ENCODE data around the gene ZNF697. TPM values are rescaled to one million over a fixed set of nuclear protein-coding genes. Genes with fewer than 3 reads are reported as not detected.
A peak's percentile ranks its signal among the peaks of the same experiment; 100 is the strongest.

Gene ZNF697
- total and polyA plus RNA-seq, 9 of the 15 experiments (the other 6 are each of a cell fraction or from before 2014, with no cell fraction given): 2.1 to 13.6 (median 8.3) TPM

DNA sequence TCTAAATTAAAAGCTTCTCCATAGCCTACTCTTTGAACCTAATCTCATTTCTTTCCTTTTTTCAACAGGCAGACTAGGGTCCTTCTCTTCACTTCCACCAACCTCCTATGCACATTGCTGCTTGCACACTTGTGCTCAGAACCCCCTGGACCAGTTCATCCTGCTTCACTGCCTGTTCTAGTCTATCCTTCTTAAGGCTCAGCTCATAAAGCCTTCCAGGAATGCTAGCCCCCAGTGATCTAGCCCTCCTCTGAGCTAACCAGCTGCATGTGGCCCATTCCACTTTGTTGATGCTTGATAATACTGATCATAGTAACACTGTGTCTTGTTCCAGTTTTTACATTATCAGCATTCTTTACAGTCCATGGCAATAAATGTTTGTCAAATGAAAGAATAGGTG is 40.7 kb upstream of the ZNF697 start:
- H2AFZ ChIP-seq (ENCODE audit: low read depth, low read length): no peak overlapping the region
- no peak overlapping the region for H3K4me3 ChIP-seq
- no TSS peak for BruUV-seq (replicated peaks)
- H3K36me3 ChIP-seq (ENCODE audit: control insufficient read depth, insufficient read depth, low read length): no peaks in the 10 kb centered on the region
- H3K27me3 ChIP-seq (ENCODE audit: control insufficient read depth in 2 of 2, insufficient read depth in 2 of 2, low read length in 2 of 2): peaks cover 0 to 5% of the 10 kb centered on the region in 2 experiments; a peak in 1 of 5 replicates
- intact Hi-C loops (cut with micrococcal nuclease): no loop called here
- H3K79me2 ChIP-seq (ENCODE audit: control insufficient read depth, insufficient read depth, low read length): no peaks in the 10 kb centered on the region
- H3K4me1 ChIP-seq (replicated peaks in 1 of 2; ENCODE audit: control insufficient read depth in 2 of 2, insufficient read depth in 2 of 2, low read length in 2 of 2): no peaks in the 10 kb centered on the region
- FAIRE-seq: no peak
- H3K9ac ChIP-seq (ENCODE audit: insufficient read depth in 1 of 2, low read depth in 2 of 2, low read length in 2 of 2): no peak overlapping the region
- ChIA-PET CTCF (ENCODE audit: low intra/inter-chr PET ratio) (no interaction called here), POLR2A (no interaction called here)
- no peak for DNase-seq (ENCODE audit: extremely low read depth in 1 of 4, low spot score in 3 of 4)
- TF ChIP-seq NFXL1 (CRISPR knock-in tag; IDR thresholded peaks at IDR 0.05): no peak
- TF ChIP-seq C11orf30 (IDR thresholded peaks at IDR 0.05; ENCODE audit: low read depth): 0 out of 2 replicates have a peak, but pooled peaks have one; percentile 21
- TF ChIP-seq ZNF316 (IDR thresholded peaks at IDR 0.05): peak; percentile 58
- no peaks in the 10 kb centered on the region for H3K9me1 ChIP-seq (ENCODE audit: control insufficient read depth, insufficient read depth, low read length)
- ATAC-seq: no peak
- in situ Hi-C loops (cut with MboI): no loop called here
- no peaks in the 10 kb centered on the region for H4K20me1 ChIP-seq (replicated peaks; ENCODE audit: control insufficient read depth, insufficient read depth, low read length)
- no peaks in the 10 kb centered on the region for H3K9me3 ChIP-seq (replicated peaks; ENCODE audit: control insufficient read depth, insufficient read depth, low read depth, low read length)
- H3K27ac ChIP-seq (ENCODE audit: extremely low read depth, low read depth, low read length): no peak overlapping the region
- no peak overlapping the region for H3K4me2 ChIP-seq (ENCODE audit: insufficient read depth, low read length)

DNA sequence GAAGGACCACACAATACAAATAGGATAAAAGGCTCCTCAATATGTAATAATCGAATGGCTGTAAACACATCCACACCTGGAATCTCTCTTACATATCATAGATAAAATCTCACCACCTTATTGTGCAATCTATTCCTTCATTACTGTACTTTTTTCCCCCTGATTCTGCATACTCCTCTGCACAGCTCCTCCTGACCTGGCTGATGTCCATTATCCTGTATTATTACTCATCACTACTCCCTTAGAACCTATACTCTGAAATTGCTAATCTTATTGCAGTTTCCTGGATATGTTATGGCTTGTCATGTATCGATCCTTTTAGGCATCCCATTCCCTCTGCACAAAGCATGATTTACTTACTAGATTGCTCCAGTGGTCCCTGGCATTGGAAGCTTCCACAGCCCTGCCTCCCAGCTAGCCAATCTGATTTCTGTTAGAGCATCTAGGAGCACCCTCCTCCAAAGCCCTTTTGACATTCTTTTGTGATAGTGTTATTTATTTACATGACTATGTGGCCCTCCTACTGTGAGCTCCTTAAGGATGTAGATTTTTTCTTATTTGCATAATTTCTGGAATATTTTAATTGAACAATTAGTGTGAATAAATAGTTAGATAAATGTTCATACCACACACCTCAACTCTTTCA is 39.5 kb upstream of the ZNF697 start:
- Histone ChIP-seq H3K27ac (ENCODE audit: extremely low read depth, low read depth, low read length) (no peak overlapping the region), H3K9me3 (replicated peaks; ENCODE audit: control insufficient read depth, insufficient read depth, low read depth, low read length) (no peaks in the 10 kb centered on the region), H2AFZ (ENCODE audit: low read depth, low read length) (no peak overlapping the region), H3K79me2 (ENCODE audit: control insufficient read depth, insufficient read depth, low read length) (no peaks in the 10 kb centered on the region), H3K9ac (ENCODE audit: insufficient read depth in 1 of 2, low read depth in 2 of 2, low read length in 2 of 2) (no peak overlapping the region), H3K4me2 (ENCODE audit: insufficient read depth, low read length) (no peak overlapping the region), H3K36me3 (ENCODE audit: control insufficient read depth, insufficient read depth, low read length) (no peaks in the 10 kb centered on the region), H4K20me1 (replicated peaks; ENCODE audit: control insufficient read depth, insufficient read depth, low read length) (no peaks in the 10 kb centered on the region), H3K9me1 (ENCODE audit: control insufficient read depth, insufficient read depth, low read length) (no peaks in the 10 kb centered on the region), H3K4me1 (replicated peaks in 1 of 2; ENCODE audit: control insufficient read depth in 2 of 2, insufficient read depth in 2 of 2, low read length in 2 of 2) (no peaks in the 10 kb centered on the region), H3K27me3 (ENCODE audit: control insufficient read depth in 2 of 2, insufficient read depth in 2 of 2, low read length in 2 of 2) (peaks cover 0 to 5% of the 10 kb centered on the region in 2 experiments; a peak in 1 of 5 replicates), H3K4me3 (no peak overlapping the region)
- in situ Hi-C loops (cut with MboI): no loop called here
- 2% methylated on average over 2 of the region's 2 CpGs for WGBS (ENCODE audit: insufficient coverage, low coverage, missing lambda C conversion rate)
- ChIA-PET POLR2A (interaction anchor here (1.8 kb wide), 1 partner anchor 12 kb away, joined by 8 read pairs; no protein-coding TSS in a partner anchor), CTCF (ENCODE audit: low intra/inter-chr PET ratio) (no interaction called here)
- no TSS peak for BruUV-seq (replicated peaks)
- intact Hi-C loops (cut with micrococcal nuclease): no loop called here
- DNase-seq (ENCODE audit: extremely low read depth in 1 of 4, low spot score in 3 of 4) (no peak), FAIRE-seq (no peak), ATAC-seq (no peak)
- TF ChIP-seq CEBPB (tag; IDR thresholded peaks at IDR 0.05) (peak; percentile 52; the same call in 1 of the 2 replicates), KAT2B (IDR thresholded peaks at IDR 0.05; ENCODE audit: low read depth, low read length) (no peak), BRCA1 (IDR thresholded peaks at IDR 0.05) (no peak), BRCA1 (CRISPR knock-in tag; IDR thresholded peaks at IDR 0.05) (no peak), ZC3H4 (CRISPR knock-in tag; IDR thresholded peaks at IDR 0.05; ENCODE audit: borderline replicate concordance) (no peak), ZBTB1 (CRISPR knock-in tag; IDR thresholded peaks at IDR 0.05; ENCODE audit: borderline replicate concordance, low read depth) (no peak), RBM17 (IDR thresholded peaks at IDR 0.05; ENCODE audit: borderline replicate concordance, low read depth, low read length) (no peak), CEBPG (CRISPR knock-in tag; IDR thresholded peaks at IDR 0.05) (no peak), CEBPG (tag; conservative IDR thresholded peaks at IDR 0.05 in 1 of 2, IDR thresholded peaks at IDR 0.05 in 1 of 2) (peak in 1 of 2 experiments; percentile 65; a peak in 3 of 4 replicates), ZNF324 (CRISPR knock-in tag; IDR thresholded peaks at IDR 0.05) (no peak), ZNF764 (CRISPR knock-in tag; IDR thresholded peaks at IDR 0.05; ENCODE audit: low read depth) (no peak)
- TF ChIP-seq, protein P1, sequence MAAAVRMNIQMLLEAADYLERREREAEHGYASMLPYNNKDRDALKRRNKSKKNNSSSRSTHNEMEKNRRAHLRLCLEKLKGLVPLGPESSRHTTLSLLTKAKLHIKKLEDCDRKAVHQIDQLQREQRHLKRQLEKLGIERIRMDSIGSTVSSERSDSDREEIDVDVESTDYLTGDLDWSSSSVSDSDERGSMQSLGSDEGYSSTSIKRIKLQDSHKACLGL (CRISPR knock-in tag; IDR thresholded peaks at IDR 0.05; ENCODE audit: borderline replicate concordance, poor library complexity, severe bottlenecking): no peak
- TF ChIP-seq, protein P2, sequence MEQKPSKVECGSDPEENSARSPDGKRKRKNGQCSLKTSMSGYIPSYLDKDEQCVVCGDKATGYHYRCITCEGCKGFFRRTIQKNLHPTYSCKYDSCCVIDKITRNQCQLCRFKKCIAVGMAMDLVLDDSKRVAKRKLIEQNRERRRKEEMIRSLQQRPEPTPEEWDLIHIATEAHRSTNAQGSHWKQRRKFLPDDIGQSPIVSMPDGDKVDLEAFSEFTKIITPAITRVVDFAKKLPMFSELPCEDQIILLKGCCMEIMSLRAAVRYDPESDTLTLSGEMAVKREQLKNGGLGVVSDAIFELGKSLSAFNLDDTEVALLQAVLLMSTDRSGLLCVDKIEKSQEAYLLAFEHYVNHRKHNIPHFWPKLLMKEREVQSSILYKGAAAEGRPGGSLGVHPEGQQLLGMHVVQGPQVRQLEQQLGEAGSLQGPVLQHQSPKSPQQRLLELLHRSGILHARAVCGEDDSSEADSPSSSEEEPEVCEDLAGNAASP (IDR thresholded peaks at IDR 0.05): no peak
